Immature natural killer cell (primary cell): Measurements from ENCODE around the gene SLC50A1. TPM values are rescaled to one million over a fixed set of nuclear protein-coding genes. Genes with fewer than 3 reads are reported as not detected.
"Not testable (repeated sequence)": the region's sequence is repeated elsewhere in the genome, so short reads cannot be mapped to it uniquely, and the experiment has no call there.

Source experiments
- DNase-seq, 3 donors: peaks; one replicate each; pipeline ENCODE4 v3.0.0; 2022; ENCODE audit warnings: mixed read lengths in 1 of 3
- H3K27ac Mint-ChIP-seq, 6 donors: one replicate each; pipeline ENCODE4 v1.8.0; 2020; ENCODE audit warnings: mixed read lengths in 6 of 6, mild to moderate bottlenecking in 5 of 6, inconsistent platforms in 4 of 6, moderate library complexity in 3 of 6
- H3K27me3 Mint-ChIP-seq, 3 donors: one replicate each; pipeline ENCODE4 v1.8.0; 2020 to 2021; ENCODE audit warnings: low read depth in 3 of 3, mild to moderate bottlenecking in 3 of 3, mixed read lengths in 3 of 3, moderate library complexity in 3 of 3, inconsistent platforms in 1 of 3
- H3K36me3 Mint-ChIP-seq, 3 donors: one replicate each; pipeline ENCODE4 v1.8.0; 2020; ENCODE audit warnings: mixed read lengths in 3 of 3, inconsistent platforms in 2 of 3, mild to moderate bottlenecking in 2 of 3
- H3K4me1 Mint-ChIP-seq, 2 donors: one replicate each; pipeline ENCODE4 v1.8.0; 2020; ENCODE audit warnings: inconsistent platforms in 2 of 2, mild to moderate bottlenecking in 2 of 2, mixed read lengths in 2 of 2, moderate library complexity in 1 of 2
- H3K4me3 Mint-ChIP-seq, 5 donors: one replicate each; pipeline ENCODE4 v1.8.0; 2020; ENCODE audit warnings: mild to moderate bottlenecking in 5 of 5, mixed read lengths in 5 of 5, inconsistent platforms in 3 of 5, moderate library complexity in 3 of 5
- H3K9me3 Mint-ChIP-seq, 6 donors: one replicate each; pipeline ENCODE4 v1.8.0; 2020; ENCODE audit warnings: mild to moderate bottlenecking in 6 of 6, mixed read lengths in 6 of 6, inconsistent platforms in 4 of 6, moderate library complexity in 3 of 6
- polyA plus RNA-seq, 3 donors: library from polyadenylated mRNA; unstranded; fragments of 300-500 nt; fragmentation: Illumina TruSeq; gene quantifications; one replicate each; pipeline ENCODE4 v1.2.3, GENCODE V29; 2021

Gene SLC50A1
- polyA plus RNA-seq, 3 donors from 2014 or later = 59.5 to 120 (median 93.0) TPM

- Mint-ChIP-seq H3K36me3 (no peaks in the 10 kb centered on the region), H3K4me3 (no peak overlapping the region), H3K27ac (no peak overlapping the region), H3K27me3 (peaks cover 0 to 6% (median 0%) of the 10 kb centered on the region in 3 donors), H3K9me3 (no peaks in the 10 kb centered on the region), H3K4me1 (no peaks in the 10 kb centered on the region)
- no peak for DNase-seq
Observed at GRCh38 chr1:155106862-155107261, 28.8 kb upstream of the SLC50A1 start.

GRCh38 chr1:155107309-155108264 lies 28.1 kb upstream of the SLC50A1 start:
- Mint-ChIP-seq H3K27ac (no peak overlapping the region), H3K36me3 (no peaks in the 10 kb centered on the region), H3K4me1 (no peaks in the 10 kb centered on the region), H3K27me3 (peaks cover 0 to 4% (median 0%) of the 10 kb centered on the region in 3 donors), H3K9me3 (no peaks in the 10 kb centered on the region), H3K4me3 (no peak overlapping the region)
- DNase-seq = no peak

DNA sequence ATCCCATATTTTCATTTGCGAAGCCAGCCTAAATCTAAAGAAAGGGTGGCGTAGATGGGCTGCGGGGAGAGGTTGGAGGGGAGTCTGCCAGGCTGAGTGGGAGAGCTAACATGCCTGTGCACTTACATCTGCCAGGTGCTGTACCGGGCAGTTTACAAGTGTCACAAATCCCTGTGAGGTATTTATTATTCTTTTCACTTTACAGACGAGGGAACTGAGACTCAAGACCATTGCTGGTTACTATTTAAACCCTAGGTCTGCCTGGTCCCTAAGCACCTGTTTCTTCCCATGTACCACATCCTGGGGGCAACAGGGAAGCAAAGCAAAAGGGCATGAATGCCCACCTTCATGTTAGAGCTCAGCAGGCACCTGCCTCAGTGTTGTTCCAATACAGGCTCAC lies 27.4 kb upstream of the SLC50A1 start:
- Mint-ChIP-seq H3K4me3 (no peak overlapping the region), H3K9me3 (no peaks in the 10 kb centered on the region), H3K4me1 (no peaks in the 10 kb centered on the region), H3K27me3 (peaks cover 0 to 8% (median 0%) of the 10 kb centered on the region in 3 donors), H3K27ac (no peak overlapping the region), H3K36me3 (no peaks in the 10 kb centered on the region)
- DNase-seq = no peak

GRCh38 chr1:155110381-155110780 lies 25.3 kb upstream of the SLC50A1 start:
- Mint-ChIP-seq H3K4me1 (no peaks in the 10 kb centered on the region), H3K9me3 (no peaks in the 10 kb centered on the region)

DNA sequence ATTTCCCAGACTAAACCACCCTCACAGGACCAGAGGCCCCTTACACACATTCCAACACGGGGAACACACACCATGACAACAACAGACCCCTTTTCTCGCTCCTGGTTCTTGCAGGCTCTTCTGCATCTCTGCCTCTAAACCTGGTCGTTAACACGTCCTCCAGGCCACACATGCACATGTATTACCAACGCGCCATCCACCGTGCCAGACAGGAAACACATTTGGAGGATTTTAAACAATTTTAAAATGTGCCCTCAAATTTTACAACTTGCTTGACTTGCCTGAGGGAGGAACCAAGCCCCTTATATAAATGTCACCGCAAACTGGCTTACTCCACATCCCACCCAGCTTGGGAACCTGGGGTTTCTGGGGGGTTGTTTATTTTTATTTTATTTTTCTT lies 24.8 kb upstream of the SLC50A1 start:
- Mint-ChIP-seq H3K27ac (no peak overlapping the region), H3K9me3 (no peaks in the 10 kb centered on the region), H3K4me3 (no peak overlapping the region), H3K36me3 (no peaks in the 10 kb centered on the region), H3K27me3 (peaks cover 0 to 6% (median 4%) of the 10 kb centered on the region in 3 donors), H3K4me1 (no peaks in the 10 kb centered on the region)
- DNase-seq = no peak

More at GRCh38 chr1:155110381-155110780, 25.3 kb upstream of the SLC50A1 start:
- Mint-ChIP-seq H3K4me3 (no peak overlapping the region), H3K27me3 (peaks cover 0 to 8% (median 2%) of the 10 kb centered on the region in 3 donors), H3K36me3 (no peaks in the 10 kb centered on the region), H3K27ac (no peak overlapping the region)
- no peak for DNase-seq

GRCh38 chr1:155113450-155113980 lies 22.1 kb upstream of the SLC50A1 start:
- no peak overlapping the region for H3K4me3 Mint-ChIP-seq
- no peaks in the 10 kb centered on the region for H3K9me3 Mint-ChIP-seq
- DNase-seq = no peak
- no peak overlapping the region for H3K27ac Mint-ChIP-seq
- peaks cover 0 to 13% (median 6%) of the 10 kb centered on the region in 3 donors for H3K27me3 Mint-ChIP-seq
- no peaks in the 10 kb centered on the region for H3K36me3 Mint-ChIP-seq
- no peaks in the 10 kb centered on the region for H3K4me1 Mint-ChIP-seq

- Mint-ChIP-seq H3K27ac (no peak overlapping the region), H3K27me3 (peaks cover 0 to 13% (median 6%) of the 10 kb centered on the region in 3 donors), H3K9me3 (no peaks in the 10 kb centered on the region), H3K36me3 (no peaks in the 10 kb centered on the region), H3K4me1 (no peaks in the 10 kb centered on the region), H3K4me3 (no peak overlapping the region)
- DNase-seq = no peak
Observed at GRCh38 chr1:155116113-155116764, 19.4 kb upstream of the SLC50A1 start.

- H3K9me3 Mint-ChIP-seq = no peaks in the 10 kb centered on the region
- H3K36me3 Mint-ChIP-seq = no peaks in the 10 kb centered on the region
- peaks cover 0 to 11% (median 8%) of the 10 kb centered on the region in 3 donors for H3K27me3 Mint-ChIP-seq
- no peaks in the 10 kb centered on the region for H3K4me1 Mint-ChIP-seq
- H3K27ac Mint-ChIP-seq = no peak overlapping the region
- no peak overlapping the region for H3K4me3 Mint-ChIP-seq
- no peak for DNase-seq
Observed at GRCh38 chr1:155117610-155118009, 18.0 kb upstream of the SLC50A1 start.

- not testable (repeated sequence) for H3K4me3 Mint-ChIP-seq, H3K27me3 Mint-ChIP-seq, DNase-seq, H3K9me3 Mint-ChIP-seq, H3K27ac Mint-ChIP-seq, H3K4me1 Mint-ChIP-seq, H3K36me3 Mint-ChIP-seq
Observed at GRCh38 chr1:155118090-155118489, 17.6 kb upstream of the SLC50A1 start.

DNA sequence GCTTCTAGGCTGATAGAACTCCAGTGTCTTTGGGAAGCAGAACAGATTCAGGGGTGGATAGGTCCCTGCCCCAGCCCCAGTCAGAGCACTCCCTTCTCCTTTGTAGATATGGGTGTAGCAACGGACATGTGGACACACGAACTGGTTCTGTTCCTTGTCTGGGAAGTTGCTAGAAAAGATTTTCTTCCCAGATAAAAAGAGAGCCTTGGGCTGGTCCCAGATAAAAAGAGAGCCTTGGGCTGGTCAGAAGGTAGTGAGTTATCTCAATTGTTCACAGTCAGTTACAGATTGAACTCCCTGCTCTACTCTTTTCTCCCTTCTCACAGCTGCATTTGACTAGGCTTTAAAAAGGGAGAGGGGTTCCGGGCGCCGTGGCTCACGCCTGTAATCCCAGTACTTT lies 15.4 kb upstream of the SLC50A1 start:
- no peaks in the 10 kb centered on the region for H3K36me3 Mint-ChIP-seq

DNA sequence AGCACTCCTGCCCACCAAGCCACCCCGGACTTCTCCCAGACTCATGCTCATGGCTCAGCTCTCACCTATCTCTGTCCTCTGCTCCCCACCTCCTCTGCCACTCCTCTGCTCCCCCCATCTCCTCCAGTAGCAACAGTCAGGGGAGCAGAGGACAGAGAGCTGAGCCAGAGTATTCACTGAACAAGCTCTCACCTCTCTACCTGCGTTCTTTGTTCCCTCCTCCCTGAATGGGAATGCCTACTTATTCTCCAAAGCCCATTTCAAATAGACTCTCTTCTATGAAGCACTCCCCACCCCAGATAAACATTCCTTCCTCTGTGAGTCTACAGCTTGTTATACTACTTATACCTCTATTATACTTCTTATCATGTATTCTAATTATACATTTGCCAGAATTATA lies 14.4 kb upstream of the SLC50A1 start:
- Mint-ChIP-seq H3K4me3 (no peak overlapping the region), H3K27ac (no peak overlapping the region), H3K36me3 (no peaks in the 10 kb centered on the region), H3K9me3 (no peaks in the 10 kb centered on the region), H3K27me3 (peaks cover 2 to 4% (median 4%) of the 10 kb centered on the region in 3 donors), H3K4me1 (no peaks in the 10 kb centered on the region)
- no peak for DNase-seq

More for the DNA sequence above, 15.4 kb upstream of the SLC50A1 start:
- Mint-ChIP-seq H3K4me1 (no peaks in the 10 kb centered on the region), H3K9me3 (no peaks in the 10 kb centered on the region), H3K27me3 (peaks cover 2 to 7% (median 6%) of the 10 kb centered on the region in 3 donors), H3K27ac (no peak overlapping the region), H3K4me3 (no peak overlapping the region)
- DNase-seq = no peak

DNA sequence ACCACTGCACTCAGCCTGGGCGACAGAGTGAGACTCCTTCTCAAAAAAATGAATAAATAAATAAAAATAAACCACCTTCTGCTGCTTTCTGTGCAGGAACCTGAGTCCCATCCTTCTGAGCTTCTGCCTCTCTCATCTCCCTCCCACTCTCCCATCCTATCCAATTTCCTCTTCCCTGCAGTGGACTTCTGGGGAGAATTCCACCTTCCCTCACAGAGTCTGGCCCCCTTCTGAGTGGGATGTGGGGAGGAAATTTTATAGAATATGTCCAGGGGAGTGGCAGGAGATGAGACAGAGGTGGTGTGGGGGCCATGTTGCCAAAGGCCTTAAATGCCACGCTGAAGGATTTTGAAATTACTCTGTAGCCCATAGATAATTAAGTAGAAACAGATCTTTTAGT lies 13.3 kb upstream of the SLC50A1 start:
- peaks cover 6 to 9% (median 7%) of the 10 kb centered on the region in 3 donors for H3K27me3 Mint-ChIP-seq
- H3K4me1 Mint-ChIP-seq = peaks cover 6 to 8% of the 10 kb centered on the region in 2 donors
- no peak overlapping the region for H3K27ac Mint-ChIP-seq
- H3K4me3 Mint-ChIP-seq = no peak overlapping the region
- DNase-seq = no peak
- no peaks in the 10 kb centered on the region for H3K9me3 Mint-ChIP-seq
- no peaks in the 10 kb centered on the region for H3K36me3 Mint-ChIP-seq

- H3K27me3 Mint-ChIP-seq = peaks cover 5 to 12% (median 9%) of the 10 kb centered on the region in 3 donors
- H3K9me3 Mint-ChIP-seq = no peaks in the 10 kb centered on the region
- H3K4me1 Mint-ChIP-seq = peaks cover 19 to 22% of the 10 kb centered on the region in 2 donors
- no peak for DNase-seq
- H3K4me3 Mint-ChIP-seq = no peak overlapping the region
- H3K27ac Mint-ChIP-seq = no peak overlapping the region
- no peaks in the 10 kb centered on the region for H3K36me3 Mint-ChIP-seq
Observed at GRCh38 chr1:155123801-155124200, 11.9 kb upstream of the SLC50A1 start.
